RWPE1 (cell line): Measurements from ENCODE around the gene PRKN.

Source experiments
- CTCF ChIA-PET: fragments of 350-600 bp; sonication (Branson Sonifier 250); formaldehyde crosslinking; extraction: SDS; loops from one replicate; lab custom pipeline; 2021; lab: Yijun Ruan, JAX
- POLR2A ChIA-PET: fragments of 400-600 bp; formaldehyde crosslinking; extraction: SDS; loops from one replicate; lab custom pipeline; 2020; ENCODE audit warnings: antibody characterized with exemption; ENCODE audit not compliant: low non-redundant PET; lab: Yijun Ruan, JAX
- DNase-seq: peaks from one replicate; pipeline ENCODE4 v3.0.0; 2012; ENCODE audit warnings: low spot score
- H3K27ac ChIP-seq: fragments of 450-650 bp; 2 replicates; pipeline ENCODE4 v1.5.1; 2017
- TF ChIP-seq, protein P1 (sequence below): fragments of 450-650 bp; conservative IDR thresholded peaks from 2 replicates; pipeline ENCODE4 v1.5.1; 2017; ENCODE audit warnings: low read depth, mild to moderate bottlenecking

The PRKN gene

DNA sequence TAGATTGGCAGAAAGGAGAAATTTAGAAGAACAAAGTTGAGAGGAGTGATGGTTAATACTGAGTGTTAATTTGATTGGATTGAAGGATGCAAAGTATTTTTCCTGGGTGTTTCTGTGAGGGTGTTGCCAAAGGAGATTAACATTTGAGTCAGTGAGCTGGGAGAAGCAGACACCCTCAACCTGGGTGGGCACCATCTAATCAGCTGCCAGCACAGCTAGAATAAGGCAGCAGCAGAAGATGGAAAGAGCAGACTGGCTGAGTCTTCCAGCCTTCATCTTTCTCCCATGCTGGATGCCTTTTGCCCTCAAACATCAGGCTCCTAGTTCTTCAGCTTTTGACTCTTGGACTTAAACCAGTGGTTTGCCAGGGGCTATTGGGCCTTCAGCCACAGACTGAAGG is 1016.1 kb downstream of the PRKN start:
- ChIA-PET POLR2A (no interaction called here), CTCF (interaction anchor here (0.6 kb wide), 1 partner anchor 468 kb away, joined by 3 read pairs; no protein-coding TSS in a partner anchor)
- no peak for DNase-seq
- H3K27ac ChIP-seq: no peak overlapping the region
- TF ChIP-seq, protein P1, sequence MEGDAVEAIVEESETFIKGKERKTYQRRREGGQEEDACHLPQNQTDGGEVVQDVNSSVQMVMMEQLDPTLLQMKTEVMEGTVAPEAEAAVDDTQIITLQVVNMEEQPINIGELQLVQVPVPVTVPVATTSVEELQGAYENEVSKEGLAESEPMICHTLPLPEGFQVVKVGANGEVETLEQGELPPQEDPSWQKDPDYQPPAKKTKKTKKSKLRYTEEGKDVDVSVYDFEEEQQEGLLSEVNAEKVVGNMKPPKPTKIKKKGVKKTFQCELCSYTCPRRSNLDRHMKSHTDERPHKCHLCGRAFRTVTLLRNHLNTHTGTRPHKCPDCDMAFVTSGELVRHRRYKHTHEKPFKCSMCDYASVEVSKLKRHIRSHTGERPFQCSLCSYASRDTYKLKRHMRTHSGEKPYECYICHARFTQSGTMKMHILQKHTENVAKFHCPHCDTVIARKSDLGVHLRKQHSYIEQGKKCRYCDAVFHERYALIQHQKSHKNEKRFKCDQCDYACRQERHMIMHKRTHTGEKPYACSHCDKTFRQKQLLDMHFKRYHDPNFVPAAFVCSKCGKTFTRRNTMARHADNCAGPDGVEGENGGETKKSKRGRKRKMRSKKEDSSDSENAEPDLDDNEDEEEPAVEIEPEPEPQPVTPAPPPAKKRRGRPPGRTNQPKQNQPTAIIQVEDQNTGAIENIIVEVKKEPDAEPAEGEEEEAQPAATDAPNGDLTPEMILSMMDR: no peak

DNA sequence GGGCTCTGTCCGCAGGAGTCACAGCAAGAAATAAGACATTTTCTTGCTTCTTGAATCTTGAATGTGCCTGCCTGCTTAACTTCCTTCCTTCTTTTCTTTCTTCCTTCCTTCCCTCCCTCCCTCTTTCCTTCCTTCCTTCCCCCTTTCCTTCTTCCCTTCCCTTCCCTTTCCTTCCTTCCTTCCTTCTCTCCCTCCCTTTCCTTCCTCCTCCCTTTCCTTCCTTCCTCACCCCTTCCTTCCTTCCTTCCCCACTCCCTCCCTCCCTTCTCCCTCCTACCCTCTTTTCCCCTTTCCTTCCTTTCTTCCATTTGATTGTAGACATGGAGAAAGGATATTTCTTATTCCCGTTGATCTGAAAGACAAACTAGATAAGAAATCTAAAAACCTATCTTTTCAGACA is 1016.9 kb downstream of the PRKN start:
- no peak overlapping the region for H3K27ac ChIP-seq
- POLR2A ChIA-PET: no interaction called here
- TF ChIP-seq, protein P1: no peak
- CTCF ChIA-PET: no interaction called here
- DNase-seq: no peak

DNA sequence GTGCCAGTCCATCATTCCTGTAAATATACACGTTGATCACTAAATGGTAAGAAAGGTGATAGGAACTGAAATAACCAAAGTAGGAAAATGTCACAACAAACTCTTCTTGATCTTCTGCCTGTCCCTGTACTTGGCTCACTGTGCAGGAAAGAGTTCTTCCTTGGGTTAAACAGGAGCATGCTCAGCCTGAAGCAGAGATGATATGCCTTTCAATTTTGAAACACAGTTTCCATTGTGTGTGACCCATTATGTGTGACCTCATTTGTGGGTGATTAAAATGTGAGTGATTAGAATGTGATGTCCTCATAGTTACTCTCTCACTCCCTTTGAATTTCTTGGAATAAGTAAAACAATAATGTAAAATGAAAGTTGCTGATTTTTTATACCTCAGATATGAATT is 1026.5 kb downstream of the PRKN start:
- ChIA-PET CTCF (no interaction called here), POLR2A (no interaction called here)
- H3K27ac ChIP-seq: no peak overlapping the region
- DNase-seq: no peak
- TF ChIP-seq, protein P1: no peak

DNA sequence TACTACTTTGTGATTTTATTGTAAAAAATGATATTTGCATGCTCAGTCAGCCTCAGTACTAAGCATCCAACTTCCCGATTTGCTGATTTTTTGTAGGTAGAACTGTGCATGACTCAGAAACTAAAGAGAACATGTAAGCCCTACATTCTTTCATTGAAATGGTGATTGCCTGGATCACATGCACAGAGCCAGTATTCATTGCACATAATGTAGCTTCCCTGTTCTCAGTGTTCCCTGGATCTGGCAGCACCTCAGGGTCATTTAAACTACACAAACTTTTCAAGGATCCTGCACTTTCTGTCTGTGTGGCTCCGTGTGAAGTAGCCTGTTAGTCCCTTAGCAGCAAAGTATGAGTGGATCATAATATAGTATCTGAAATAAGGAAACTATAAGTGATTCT is 1030.8 kb downstream of the PRKN start:
- TF ChIP-seq, protein P1: no peak
- CTCF ChIA-PET: no interaction called here
- H3K27ac ChIP-seq: no peak overlapping the region
- no peak for DNase-seq
- POLR2A ChIA-PET: no interaction called here

DNA sequence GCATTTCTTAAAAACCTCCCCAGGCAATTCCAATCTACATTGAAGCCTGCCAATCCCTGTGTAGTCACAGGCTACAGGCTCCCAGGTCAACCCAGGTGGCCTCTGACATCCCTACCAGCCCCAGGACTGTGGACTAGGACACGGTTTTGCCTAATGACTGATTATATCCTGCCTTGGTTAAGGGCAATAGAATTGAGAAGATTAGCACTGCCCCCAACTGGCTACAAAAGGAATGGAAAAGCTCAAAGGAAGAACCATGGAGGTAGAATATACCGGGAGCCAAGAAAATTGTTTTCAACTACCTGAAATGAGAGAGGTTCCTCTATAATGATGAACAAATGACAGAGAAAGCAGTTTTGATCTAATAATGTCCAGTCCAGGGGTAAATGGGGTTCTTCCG is 1032.6 kb downstream of the PRKN start:
- ChIA-PET POLR2A (no interaction called here), CTCF (interaction anchor here (0.6 to 0.7 kb wide), 4 partner anchors 10 to 135 kb away, joined by 3 read pairs; no protein-coding TSS in a partner anchor)
- DNase-seq: peak; percentile 5
- TF ChIP-seq, protein P1: no peak
- no peak overlapping the region for H3K27ac ChIP-seq

DNA sequence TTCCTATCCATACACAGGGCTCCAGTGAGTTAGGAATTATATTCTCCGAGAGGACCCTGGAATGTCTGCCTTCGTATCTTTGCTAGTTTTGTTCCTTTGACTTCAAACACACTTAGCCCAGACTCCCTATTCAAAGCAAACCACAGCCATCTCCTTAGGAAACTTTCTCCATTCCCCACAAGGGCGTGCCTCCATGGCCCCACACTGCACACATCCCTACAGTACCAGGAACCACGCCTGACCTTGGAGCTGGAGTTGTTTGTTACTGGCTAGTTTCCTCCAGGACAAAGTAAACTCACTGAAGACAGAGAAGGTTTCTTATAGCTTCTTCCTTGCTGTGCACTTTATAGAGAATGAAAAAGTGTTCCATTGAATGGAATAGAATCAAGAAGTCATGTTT is 1040.9 kb downstream of the PRKN start:
- TF ChIP-seq, protein P1: no peak
- DNase-seq: no peak
- ChIA-PET POLR2A (no interaction called here), CTCF (no interaction called here)
- H3K27ac ChIP-seq: no peak overlapping the region
